OCI-LY7 (cell line): Measurements from ENCODE around the gene VEPH1. TPM values are rescaled to one million over a fixed set of nuclear protein-coding genes. Genes with fewer than 3 reads are reported as not detected.

ENCODE experiments used
- BruUV-seq: library from RNA; stranded (reverse); fragments of 400-500 nt; replicated peaks from 2 replicates; lab custom pipeline; 2021; lab: Mats Ljungman, UMichigan
- CTCF ChIA-PET: fragments of 300-600 bp; sonication (Branson Sonifier 250); formaldehyde crosslinking; loops from one replicate; lab custom pipeline; 2022; ENCODE audit warnings: antibody characterized with exemption; ENCODE audit not compliant: unreplicated experiment; lab: Charles Lee
- POLR2A ChIA-PET: fragments of 300-600 bp; sonication (Branson Sonifier 250); formaldehyde crosslinking; loops from one replicate; lab custom pipeline; 2022; ENCODE audit warnings: antibody characterized with exemption; lab: Charles Lee
- DNase-seq: peaks from one replicate; pipeline ENCODE4 v3.0.0-alpha.2; 2015; ENCODE audit warnings: low spot score
- H2AFZ ChIP-seq: fragments of 200-600 bp; sonication (generic), shearing (Covaris generic); 2 replicates; pipeline ENCODE4 v1.6.1; 2014; ENCODE audit warnings: mild to moderate bottlenecking, antibody characterized with exemption, low read length, moderate library complexity
- H3K27ac ChIP-seq: fragments of 200-600 bp; sonication (generic); 2 replicates; pipeline ENCODE4 v1.5.1; 2014; ENCODE audit warnings: mixed run types, low read depth, mild to moderate bottlenecking, moderate library complexity, low read length, inconsistent platforms; ENCODE audit not compliant: poor library complexity, severe bottlenecking
- H3K36me3 ChIP-seq: fragments of 200-600 bp; sonication (generic); 2 replicates; pipeline ENCODE4 v1.6.1; 2014; ENCODE audit warnings: mild to moderate bottlenecking, antibody characterized with exemption, low read length, moderate library complexity, mixed read lengths; ENCODE audit not compliant: insufficient read depth
- H3K4me1 ChIP-seq: fragments of 200-600 bp; sonication (generic); 2 replicates; pipeline ENCODE4 v1.5.1; 2014; ENCODE audit warnings: mild to moderate bottlenecking, low read length; ENCODE audit not compliant: insufficient read depth, poor library complexity, severe bottlenecking
- H3K4me2 ChIP-seq: fragments of 200-600 bp; sonication (generic); 2 replicates; pipeline ENCODE4 v1.6.1; 2014; ENCODE audit warnings: mild to moderate bottlenecking, low read length
- H3K4me3 ChIP-seq: fragments of 200-600 bp; sonication (generic); 2 replicates; pipeline ENCODE4 v1.5.1; 2014; ENCODE audit warnings: mild to moderate bottlenecking, low read depth, low read length; ENCODE audit not compliant: poor library complexity, severe bottlenecking
- H3K79me2 ChIP-seq: fragments of 200-600 bp; sonication (generic); 2 replicates; pipeline ENCODE4 v1.6.1; 2016; ENCODE audit warnings: low read depth, mild to moderate bottlenecking, low read length, moderate library complexity, mixed read lengths; ENCODE audit not compliant: insufficient read depth
- H3K9me2 ChIP-seq: fragments of 200-600 bp; sonication (generic); 2 replicates; pipeline ENCODE4 v1.6.1; 2016; ENCODE audit warnings: mild to moderate bottlenecking, low read length, mixed read lengths; ENCODE audit not compliant: insufficient read depth
- H3K9me3 ChIP-seq: fragments of 200-600 bp; sonication (generic); 2 replicates; pipeline ENCODE4 v1.6.1; 2014; ENCODE audit warnings: mild to moderate bottlenecking, mixed run types, low read length, mixed read lengths
- H4K20me1 ChIP-seq: fragments of 200-600 bp; sonication (generic); 2 replicates; pipeline ENCODE4 v1.6.1; 2014; ENCODE audit warnings: mild to moderate bottlenecking, antibody characterized with exemption, low read length, moderate library complexity, mixed read lengths; ENCODE audit not compliant: insufficient read depth
- CTCF ChIP-seq: fragments of 200-600 bp; sonication (generic); conservative IDR thresholded peaks from 2 replicates; pipeline ENCODE4 v1.5.1; 2014; ENCODE audit warnings: mild to moderate bottlenecking, antibody characterized with exemption, low read length, moderate library complexity, mixed read lengths
- EZH2phosphoT487 ChIP-seq: fragments of 200-600 bp; sonication (generic); IDR thresholded peaks from 2 replicates; pipeline ENCODE4 v1.6.1; 2018; ENCODE audit warnings: low read depth, borderline replicate concordance, mild to moderate bottlenecking, mixed run types, antibody characterized with exemption, low read length, moderate library complexity, mixed read lengths
- intact Hi-C: fragments of 100-400 bp; cut with micrococcal nuclease; formaldehyde crosslinking; loops from one replicate; pipeline ENCODE4 v1.10.0; 2022; ENCODE audit not compliant: unreplicated experiment
- total RNA-seq, 2 experiments: library from RNA; depleted of rRNA in 1 of 2; stranded (reverse); fragments of >200 nt in 1 of 2; shearing (Covaris generic) in 1 of 2; gene quantifications; 2 replicates each; pipeline ENCODE4 v1.2.3, GENCODE V29; 2014 to 2022

Gene VEPH1
- total RNA-seq, 2 experiments from 2014 or later: not detected

GRCh38 chr3:157393113-157393512 is 110.1 kb downstream of the VEPH1 start:
- intact Hi-C loops: no loop called here

GRCh38 chr3:157392104-157392503 is 111.1 kb downstream of the VEPH1 start:
- H3K4me3 ChIP-seq: no peak overlapping the region
- CTCF ChIA-PET: no interaction called here
- H3K4me1 ChIP-seq: no peaks in the 10 kb centered on the region
- POLR2A ChIA-PET: interaction anchor here (1.2 kb wide), 1 partner anchor 8 kb away, joined by 3 read pairs; no protein-coding TSS in a partner anchor
- intact Hi-C loops: no loop called here
- no peak for TF ChIP-seq EZH2phosphoT487
- no peak for TF ChIP-seq CTCF
- no peaks in the 10 kb centered on the region for H3K9me2 ChIP-seq
- no peaks in the 10 kb centered on the region for H3K9me3 ChIP-seq
- no peak for DNase-seq
- H3K79me2 ChIP-seq: no peaks in the 10 kb centered on the region
- no peak overlapping the region for H2AFZ ChIP-seq
- no peak overlapping the region for H3K4me2 ChIP-seq
- BruUV-seq: no TSS peak
- H4K20me1 ChIP-seq: no peaks in the 10 kb centered on the region
- H3K27ac ChIP-seq: no peak overlapping the region
- H3K36me3 ChIP-seq: no peaks in the 10 kb centered on the region

More at GRCh38 chr3:157393113-157393512, 110.1 kb downstream of the VEPH1 start:
- Histone ChIP-seq H3K9me2 (no peaks in the 10 kb centered on the region), H3K9me3 (no peaks in the 10 kb centered on the region), H3K4me3 (no peak overlapping the region), H3K4me2 (no peak overlapping the region), H3K27ac (no peak overlapping the region), H3K4me1 (no peaks in the 10 kb centered on the region), H4K20me1 (no peaks in the 10 kb centered on the region), H3K36me3 (no peaks in the 10 kb centered on the region), H2AFZ (no peak overlapping the region), H3K79me2 (no peaks in the 10 kb centered on the region)
- no peak for DNase-seq
- ChIA-PET POLR2A (interaction anchor here (1.1 kb wide), 1 partner anchor 42 kb away, joined by 3 read pairs; no protein-coding TSS in a partner anchor), CTCF (no interaction called here)
- TF ChIP-seq EZH2phosphoT487: no peak
- no peak for TF ChIP-seq CTCF
- BruUV-seq: no TSS peak

GRCh38 chr3:157390713-157391515 is 112.3 kb downstream of the VEPH1 start:
- POLR2A ChIA-PET: no interaction called here
- no peaks in the 10 kb centered on the region for H3K4me1 ChIP-seq

More at GRCh38 chr3:157390713-157391515, 112.3 kb downstream of the VEPH1 start:
- no peaks in the 10 kb centered on the region for H3K79me2 ChIP-seq
- TF ChIP-seq CTCF: no peak
- no peak for TF ChIP-seq EZH2phosphoT487
- H3K9me3 ChIP-seq: no peaks in the 10 kb centered on the region
- H3K27ac ChIP-seq: no peak overlapping the region
- intact Hi-C loops: no loop called here
- DNase-seq: no peak
- H2AFZ ChIP-seq: no peak overlapping the region
- H3K4me2 ChIP-seq: no peak overlapping the region
- H3K4me3 ChIP-seq: no peak overlapping the region
- CTCF ChIA-PET: no interaction called here
- no peaks in the 10 kb centered on the region for H3K36me3 ChIP-seq
- no peaks in the 10 kb centered on the region for H4K20me1 ChIP-seq
- H3K9me2 ChIP-seq: no peaks in the 10 kb centered on the region
- BruUV-seq: no TSS peak
